HL-60 (cell line): ENCODE data around the gene BEST2.

Experiments used
- DNase-seq, 2 experiments: peaks; one replicate each; pipeline ENCODE4 v3.0.0-alpha.2; 2010 to 2020; ENCODE audit warnings: low read depth in 1 of 2, low spot score in 1 of 2
- H3K27ac ChIP-seq: fragments of 250-450 bp; sonication (Bioruptor Pico); replicated peaks from 2 replicates; pipeline ENCODE4 v1.5.1; 2020; ENCODE audit warnings: mild to moderate bottlenecking, moderate library complexity
- H3K27me3 ChIP-seq: fragments of 250-450 bp; sonication (Bioruptor Pico); 2 replicates; pipeline ENCODE4 v1.5.1; 2021; ENCODE audit warnings: mild to moderate bottlenecking, moderate library complexity; ENCODE audit not compliant: insufficient read depth, poor library complexity, severe bottlenecking
- H3K4me3 ChIP-seq: replicated peaks from 2 replicates; pipeline ENCODE4 v1.5.1; 2011; ENCODE audit warnings: mild to moderate bottlenecking, control low read depth, low read length; ENCODE audit not compliant: insufficient read depth
- CTCF ChIP-seq: IDR thresholded peaks from one replicate; pipeline ENCODE4 v1.5.1; 2011; ENCODE audit warnings: low read length, control low read depth, inconsistent platforms; ENCODE audit not compliant: insufficient read depth
- GABPA ChIP-seq: IDR thresholded peaks from 2 replicates; pipeline ENCODE4 v1.6.1; 2012; ENCODE audit warnings: low read depth
- POLR2AphosphoS5 ChIP-seq: IDR thresholded peaks from 2 replicates; pipeline ENCODE4 v1.6.1; 2012; ENCODE audit warnings: low read depth
- REST ChIP-seq: IDR thresholded peaks from 2 replicates; pipeline ENCODE4 v1.6.1; 2012; ENCODE audit warnings: low read depth; ENCODE audit not compliant: insufficient replicate concordance
- SPI1 ChIP-seq: IDR thresholded peaks from 2 replicates; pipeline ENCODE4 v1.6.1; 2012; ENCODE audit warnings: low read depth, mild to moderate bottlenecking, borderline replicate concordance

Gene BEST2

GRCh38 chr19:12782424-12783290 is 31.1 kb downstream of the BEST2 start:
- TF ChIP-seq CTCF, result no peak
- no peak; the same call in none of the 2 replicates for TF ChIP-seq POLR2AphosphoS5
- no peak for TF ChIP-seq GABPA
- no peak for TF ChIP-seq SPI1
- no peak for TF ChIP-seq REST
- peak overlapping the region; percentile 36 for H3K4me3 ChIP-seq
- peak; percentile 80 to 91 for DNase-seq
- no peaks in the 10 kb centered on the region for H3K27me3 ChIP-seq
- peak overlapping the region; percentile 95 for H3K27ac ChIP-seq

- no peak for TF ChIP-seq REST
- no peak for TF ChIP-seq SPI1
- TF ChIP-seq POLR2AphosphoS5, result no peak
- no peak for TF ChIP-seq CTCF
- no peak for TF ChIP-seq GABPA
- no peaks in the 10 kb centered on the region for H3K27me3 ChIP-seq
- no peak for DNase-seq
- H3K27ac ChIP-seq, result peak overlapping the region; percentile 95
- H3K4me3 ChIP-seq, result peak overlapping the region; percentile 36
Measured at GRCh38 chr19:12783291-12783848, 31.8 kb downstream of the BEST2 start.

GRCh38 chr19:12783849-12784393 is 32.3 kb downstream of the BEST2 start:
- DNase-seq, result no peak
- Histone ChIP-seq H3K27me3 (no peaks in the 10 kb centered on the region), H3K27ac (peak overlapping the region; percentile 95), H3K4me3 (no peak overlapping the region)
- TF ChIP-seq POLR2AphosphoS5, result no peak
- TF ChIP-seq REST, result no peak
- TF ChIP-seq CTCF, result no peak
- TF ChIP-seq SPI1, result no peak
- no peak for TF ChIP-seq GABPA
